Liver (tissue), 2 donors: Measurements from ENCODE around the gene RASEF.

ENCODE experiments used
- YY1 ChIP-seq: IDR thresholded peaks from 2 replicates; pipeline ENCODE4 v1.6.1; 2016; ENCODE audit warnings: antibody characterized with exemption, mild to moderate bottlenecking
- TF ChIP-seq, protein P1 (sequence below): fragments of 150-350 bp; IDR thresholded peaks from 2 replicates; pipeline ENCODE4 v1.5.1; 2017; ENCODE audit warnings: improper control_type of control experiment, low read depth, low read length; ENCODE audit not compliant: missing input control
- donor health status: healthy.

DNA sequence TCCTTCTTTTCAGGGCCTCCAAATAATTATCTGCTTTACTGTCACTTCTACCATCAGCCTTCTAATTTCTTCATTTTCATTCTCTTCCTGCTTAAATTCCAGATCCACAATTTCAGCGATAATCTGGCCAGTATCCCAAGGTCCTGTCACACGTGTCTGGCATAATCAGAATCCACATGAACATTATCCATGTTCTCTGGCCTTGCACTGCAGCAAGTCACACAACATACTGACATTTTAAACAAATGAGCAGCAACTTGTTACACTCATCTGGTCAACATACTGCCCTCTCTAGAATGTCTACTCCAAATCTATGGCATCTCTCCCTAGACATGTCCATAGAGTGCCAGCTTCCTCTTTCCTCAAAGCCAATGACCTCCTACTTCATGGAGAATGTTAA, 43.8 kb upstream of the RASEF start:
- TF ChIP-seq, protein P1, sequence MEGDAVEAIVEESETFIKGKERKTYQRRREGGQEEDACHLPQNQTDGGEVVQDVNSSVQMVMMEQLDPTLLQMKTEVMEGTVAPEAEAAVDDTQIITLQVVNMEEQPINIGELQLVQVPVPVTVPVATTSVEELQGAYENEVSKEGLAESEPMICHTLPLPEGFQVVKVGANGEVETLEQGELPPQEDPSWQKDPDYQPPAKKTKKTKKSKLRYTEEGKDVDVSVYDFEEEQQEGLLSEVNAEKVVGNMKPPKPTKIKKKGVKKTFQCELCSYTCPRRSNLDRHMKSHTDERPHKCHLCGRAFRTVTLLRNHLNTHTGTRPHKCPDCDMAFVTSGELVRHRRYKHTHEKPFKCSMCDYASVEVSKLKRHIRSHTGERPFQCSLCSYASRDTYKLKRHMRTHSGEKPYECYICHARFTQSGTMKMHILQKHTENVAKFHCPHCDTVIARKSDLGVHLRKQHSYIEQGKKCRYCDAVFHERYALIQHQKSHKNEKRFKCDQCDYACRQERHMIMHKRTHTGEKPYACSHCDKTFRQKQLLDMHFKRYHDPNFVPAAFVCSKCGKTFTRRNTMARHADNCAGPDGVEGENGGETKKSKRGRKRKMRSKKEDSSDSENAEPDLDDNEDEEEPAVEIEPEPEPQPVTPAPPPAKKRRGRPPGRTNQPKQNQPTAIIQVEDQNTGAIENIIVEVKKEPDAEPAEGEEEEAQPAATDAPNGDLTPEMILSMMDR, result no peak
- no peak for TF ChIP-seq YY1
